Hepatic stellate cell (primary cell): ENCODE data around the gene SLC22A16.

ENCODE experiments used
- DNase-seq: peaks from one replicate; pipeline ENCODE4 v3.0.0; 2011; ENCODE audit warnings: low spot score

The SLC22A16 gene

GRCh38 chr6:110446405-110446804, 30.0 kb downstream of the SLC22A16 start:
- no peak for DNase-seq

- no peak for DNase-seq
Observed at GRCh38 chr6:110440026-110440425, 36.4 kb downstream of the SLC22A16 start.

- DNase-seq, result no peak
Observed at GRCh38 chr6:110439356-110439755, 37.1 kb downstream of the SLC22A16 start.

GRCh38 chr6:110434961-110435602, 41.3 kb downstream of the SLC22A16 start:
- no peak for DNase-seq

GRCh38 chr6:110432285-110432900, 44.0 kb downstream of the SLC22A16 start:
- DNase-seq, result no peak

GRCh38 chr6:110430741-110431140, 45.7 kb downstream of the SLC22A16 start:
- DNase-seq, result no peak

- DNase-seq, result no peak
Observed at GRCh38 chr6:110430236-110430635, 46.2 kb downstream of the SLC22A16 start.

GRCh38 chr6:110428153-110428552, 48.3 kb downstream of the SLC22A16 start:
- DNase-seq, result no peak

GRCh38 chr6:110425816-110426215, 50.6 kb downstream of the SLC22A16 start:
- DNase-seq, result no peak

GRCh38 chr6:110422444-110422822, 54.0 kb downstream of the SLC22A16 start:
- DNase-seq, result no peak

- DNase-seq, result no peak
Observed at GRCh38 chr6:110421749-110422443, 54.5 kb downstream of the SLC22A16 start.

GRCh38 chr6:110419028-110419739, 57.2 kb downstream of the SLC22A16 start:
- no peak for DNase-seq

GRCh38 chr6:110418594-110418993, 57.8 kb downstream of the SLC22A16 start:
- DNase-seq, result no peak

- DNase-seq, result peak; percentile 95
Observed at GRCh38 chr6:110415086-110415916, 61.1 kb downstream of the SLC22A16 start, which contains the start of gene DDO. TSS of gene DDO (minus strand) at chr6:110415575. CDS start at chr6:110413462, 2,113 bp downstream.

- DNase-seq, result no peak
Observed at GRCh38 chr6:110414669-110415068, 61.7 kb downstream of the SLC22A16 start.

- DNase-seq, result no peak
Observed at GRCh38 chr6:110412360-110412759, 64.1 kb downstream of the SLC22A16 start.

- no peak for DNase-seq
Observed at GRCh38 chr6:110410511-110410910, 65.9 kb downstream of the SLC22A16 start.

- DNase-seq, result no peak
Observed at GRCh38 chr6:110409794-110410193, 66.6 kb downstream of the SLC22A16 start.

GRCh38 chr6:110408901-110409300, 67.5 kb downstream of the SLC22A16 start:
- no peak for DNase-seq

GRCh38 chr6:110404607-110405006, 71.8 kb downstream of the SLC22A16 start:
- DNase-seq, result no peak

GRCh38 chr6:110401585-110402176, 74.7 kb downstream of the SLC22A16 start:
- no peak for DNase-seq
